Mesenchymal stem cell (in vitro differentiated cells and primary cell): ENCODE results near the gene SPATA13.

Source experiments
- DNase-seq: peaks from one replicate; pipeline ENCODE4 v3.0.0-alpha.2; 2013
- H2AFZ ChIP-seq: one replicate; pipeline ENCODE4 v1.6.1; 2013; ENCODE audit warnings: low read depth, mild to moderate bottlenecking, control low read depth, inconsistent platforms, low read length, moderate library complexity
- H2AK5ac ChIP-seq: 2 replicates; pipeline ENCODE4 v1.6.1; 2013; ENCODE audit warnings: low read length, moderate library complexity, mild to moderate bottlenecking, inconsistent platforms; ENCODE audit not compliant: severe bottlenecking
- H2BK120ac ChIP-seq: one replicate; pipeline ENCODE4 v1.6.1; 2013; ENCODE audit warnings: low read depth, mild to moderate bottlenecking, inconsistent platforms, low read length, moderate library complexity
- H2BK12ac ChIP-seq, 2 experiments: one replicate each; pipeline ENCODE4 v1.6.1; 2013; ENCODE audit warnings: inconsistent platforms in 2 of 2, low read length in 2 of 2, mild to moderate bottlenecking in 2 of 2, moderate library complexity in 2 of 2, control low read depth in 1 of 2
- H2BK15ac ChIP-seq: one replicate; pipeline ENCODE4 v1.6.1; 2013; ENCODE audit warnings: mild to moderate bottlenecking, low read depth, inconsistent platforms; ENCODE audit not compliant: poor library complexity, severe bottlenecking
- H2BK5ac ChIP-seq: 2 replicates; pipeline ENCODE4 v1.6.1; 2013; ENCODE audit warnings: low read depth, mild to moderate bottlenecking, low read length, control low read depth, inconsistent platforms; ENCODE audit not compliant: poor library complexity, severe bottlenecking
- H3K14ac ChIP-seq, 2 experiments: one replicate each; pipeline ENCODE4 v1.6.1; 2013; ENCODE audit warnings: inconsistent platforms in 2 of 2, low read length in 2 of 2, control low read depth in 1 of 2, mild to moderate bottlenecking in 1 of 2, moderate library complexity in 1 of 2
- H3K18ac ChIP-seq, 2 experiments: one replicate each; pipeline ENCODE4 v1.6.1; 2013; ENCODE audit warnings: inconsistent platforms in 2 of 2, low read length in 2 of 2, control low read depth in 1 of 2, low read depth in 1 of 2, mild to moderate bottlenecking in 1 of 2
- H3K23ac ChIP-seq, 2 experiments: one replicate each; pipeline ENCODE4 v1.6.1; 2013; ENCODE audit warnings: inconsistent platforms in 2 of 2, low read length in 2 of 2, mild to moderate bottlenecking in 2 of 2, moderate library complexity in 2 of 2, control low read depth in 1 of 2
- H3K27ac ChIP-seq: 2 replicates; pipeline ENCODE4 v1.5.1; 2013; ENCODE audit warnings: mild to moderate bottlenecking, moderate library complexity, low read length, control low read depth, inconsistent platforms; ENCODE audit not compliant: poor library complexity, severe bottlenecking
- H3K27me3 ChIP-seq, 2 experiments: 2 replicates each; pipeline versions ENCODE4 v1.6.1 to v1.7.0; 2013; ENCODE audit warnings: low read length in 2 of 2, mild to moderate bottlenecking in 2 of 2, moderate library complexity in 2 of 2, control low read depth in 1 of 2, inconsistent platforms in 1 of 2; ENCODE audit not compliant: control insufficient read depth in 1 of 2, insufficient read depth in 1 of 2
- H3K36me3 ChIP-seq, 2 experiments: 2 replicates each; pipeline versions ENCODE4 v1.6.1 to v1.7.0; 2013; ENCODE audit warnings: low read length in 2 of 2, control low read depth in 1 of 2, inconsistent platforms in 1 of 2, low read depth in 1 of 2, mild to moderate bottlenecking in 1 of 2; ENCODE audit not compliant: insufficient read depth in 2 of 2, control insufficient read depth in 1 of 2
- H3K4ac ChIP-seq, 2 experiments: one replicate each; pipeline ENCODE4 v1.6.1; 2013; ENCODE audit warnings: inconsistent platforms in 2 of 2, low read length in 2 of 2, mild to moderate bottlenecking in 2 of 2, moderate library complexity in 2 of 2, control low read depth in 1 of 2, low read depth in 1 of 2
- H3K4me1 ChIP-seq: 2 replicates; pipeline ENCODE4 v1.6.1; 2013; ENCODE audit warnings: low read depth, low read length, control low read depth; ENCODE audit not compliant: control insufficient read depth, insufficient read depth
- H3K4me2 ChIP-seq: 2 replicates; pipeline ENCODE4 v1.6.1; 2013; ENCODE audit warnings: low read length, mild to moderate bottlenecking, inconsistent platforms; ENCODE audit not compliant: poor library complexity, severe bottlenecking
- H3K4me3 ChIP-seq, 2 experiments: 2 replicates each; pipeline versions ENCODE4 v1.5.1 to v1.7.0; 2013; ENCODE audit warnings: low read length in 2 of 2, mild to moderate bottlenecking in 2 of 2, control low read depth in 1 of 2, low read depth in 1 of 2; ENCODE audit not compliant: insufficient read depth in 1 of 2
- H3K79me1 ChIP-seq: replicated peaks from 2 replicates; pipeline ENCODE4 v1.6.1; 2013; ENCODE audit warnings: mild to moderate bottlenecking, control low read depth, low read length, inconsistent platforms; ENCODE audit not compliant: poor library complexity, severe bottlenecking
- H3K9ac ChIP-seq: 2 replicates; pipeline ENCODE4 v1.7.0; 2013; ENCODE audit warnings: mild to moderate bottlenecking, low read length, moderate library complexity
- H3K9me3 ChIP-seq: 2 replicates; pipeline ENCODE4 v1.7.0; 2013; ENCODE audit warnings: mild to moderate bottlenecking, low read length; ENCODE audit not compliant: control insufficient read depth
- H4K8ac ChIP-seq: one replicate; pipeline ENCODE4 v1.6.1; 2013; ENCODE audit warnings: inconsistent platforms, mild to moderate bottlenecking, low read length, moderate library complexity
- H4K91ac ChIP-seq: one replicate; pipeline ENCODE4 v1.6.1; 2013; ENCODE audit warnings: mild to moderate bottlenecking, low read length, inconsistent platforms
- WGBS: methylation state at CpG from one replicate; pipeline ENCODE4 v1.1.7; 2013; ENCODE audit warnings: mixed read lengths; 5-methylcytosine and 5-hydroxymethylcytosine counted together

The SPATA13 gene

DNA sequence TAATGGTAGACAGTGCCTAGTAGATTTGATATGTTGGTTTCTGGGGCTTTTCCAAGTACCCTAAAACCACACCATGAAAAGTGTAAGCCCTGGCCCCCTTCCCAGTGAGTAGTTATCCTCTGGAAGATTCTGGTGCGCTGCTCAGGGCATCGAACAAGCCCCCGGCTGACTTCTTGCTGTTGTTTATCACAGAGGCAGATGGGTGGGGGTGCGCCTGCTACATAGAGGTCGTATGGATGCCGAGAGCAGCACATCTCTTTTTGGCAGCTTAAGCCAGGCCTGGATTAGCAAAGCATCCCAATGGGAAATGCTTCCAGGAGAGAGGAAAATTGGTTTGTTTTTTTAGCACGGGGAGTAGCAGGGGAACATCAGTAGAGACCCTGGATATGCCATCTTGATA, 26.3 kb upstream of the SPATA13 start:
- no peak for DNase-seq
- 80% methylated on average over 7 of the region's 7 CpGs for WGBS
- Histone ChIP-seq H3K4me3 (no peak overlapping the region), H2BK120ac (no peak overlapping the region), H3K4ac (no peak overlapping the region), H3K9me3 (peaks cover 12% of the 10 kb centered on the region), H3K18ac (peak overlapping the region in 1 of 2 experiments; percentile 64), H3K14ac (no peak overlapping the region), H2AFZ (no peak overlapping the region), H3K23ac (no peak overlapping the region), H3K4me1 (no peaks in the 10 kb centered on the region), H3K36me3 (no peaks in the 10 kb centered on the region), H3K27me3 (peaks cover 8 to 11% of the 10 kb centered on the region in 2 experiments), H2AK5ac (no peak overlapping the region), H3K4me2 (no peak overlapping the region), H2BK15ac (no peak overlapping the region), H2BK5ac (no peak overlapping the region), H3K9ac (no peak overlapping the region), H3K27ac (no peak overlapping the region), H4K8ac (no peak overlapping the region), H2BK12ac (no peak overlapping the region), H4K91ac (no peak overlapping the region), H3K79me1 (no peaks in the 10 kb centered on the region)

- Histone ChIP-seq H3K36me3 (no peaks in the 10 kb centered on the region), H3K18ac (no peak overlapping the region), H3K4me1 (no peaks in the 10 kb centered on the region), H2BK120ac (no peak overlapping the region), H3K14ac (no peak overlapping the region), H2AK5ac (no peak overlapping the region), H3K23ac (no peak overlapping the region), H2BK12ac (no peak overlapping the region), H3K9me3 (peaks cover 12% of the 10 kb centered on the region), H3K4me3 (no peak overlapping the region), H3K27me3 (peaks cover 5 to 8% of the 10 kb centered on the region in 2 experiments), H2BK5ac (no peak overlapping the region), H3K27ac (no peak overlapping the region), H4K8ac (no peak overlapping the region), H3K4me2 (no peak overlapping the region), H3K4ac (no peak overlapping the region), H4K91ac (no peak overlapping the region), H2BK15ac (no peak overlapping the region), H3K9ac (no peak overlapping the region), H3K79me1 (no peaks in the 10 kb centered on the region), H2AFZ (no peak overlapping the region)
- 75% methylated on average over 6 of the region's 6 CpGs for WGBS
- DNase-seq = no peak
Measured at GRCh38 chr13:24134757-24135156, 25.8 kb upstream of the SPATA13 start.

GRCh38 chr13:24135674-24136300, 24.7 kb upstream of the SPATA13 start:
- no peak overlapping the region for H3K14ac ChIP-seq

GRCh38 chr13:24138911-24139310, 21.6 kb upstream of the SPATA13 start:
- H3K79me1 ChIP-seq = no peaks in the 10 kb centered on the region
- no peak overlapping the region for H3K4me3 ChIP-seq
- WGBS = 91% methylated on average over 5 of the region's 5 CpGs
- H4K8ac ChIP-seq = no peak overlapping the region
- no peak overlapping the region for H4K91ac ChIP-seq
- H3K9me3 ChIP-seq = no peaks in the 10 kb centered on the region
- peaks cover 2% of the 10 kb centered on the region for H3K4me1 ChIP-seq
- H3K23ac ChIP-seq = no peak overlapping the region
- no peak overlapping the region for H3K4ac ChIP-seq
- no peak overlapping the region for H3K18ac ChIP-seq
- DNase-seq = no peak
- no peaks in the 10 kb centered on the region for H3K36me3 ChIP-seq
- H2AK5ac ChIP-seq = no peak overlapping the region
- H3K9ac ChIP-seq = no peak overlapping the region
- H3K14ac ChIP-seq = no peak overlapping the region
- no peak overlapping the region for H2BK5ac ChIP-seq
- no peak overlapping the region for H2BK12ac ChIP-seq
- H2BK15ac ChIP-seq = no peak overlapping the region
- no peak overlapping the region for H2BK120ac ChIP-seq
- H2AFZ ChIP-seq = no peak overlapping the region
- no peak overlapping the region for H3K4me2 ChIP-seq
- H3K27me3 ChIP-seq = no peaks in the 10 kb centered on the region
- H3K27ac ChIP-seq = no peak overlapping the region

More at GRCh38 chr13:24135674-24136300, 24.7 kb upstream of the SPATA13 start:
- no peak overlapping the region for H4K8ac ChIP-seq
- no peak overlapping the region for H2BK15ac ChIP-seq
- no peak overlapping the region for H3K23ac ChIP-seq
- DNase-seq = peak; percentile 25
- no peak overlapping the region for H3K4me3 ChIP-seq
- H3K9me3 ChIP-seq = peaks cover 12% of the 10 kb centered on the region
- H3K18ac ChIP-seq = no peak overlapping the region
- no peak overlapping the region for H2BK120ac ChIP-seq
- no peak overlapping the region for H2AK5ac ChIP-seq
- H3K9ac ChIP-seq = no peak overlapping the region
- H4K91ac ChIP-seq = no peak overlapping the region
- no peaks in the 10 kb centered on the region for H3K27me3 ChIP-seq
- H2AFZ ChIP-seq = no peak overlapping the region
- no peak overlapping the region for H2BK12ac ChIP-seq
- H3K27ac ChIP-seq = peak overlapping the region; percentile 14
- no peaks in the 10 kb centered on the region for H3K36me3 ChIP-seq
- H2BK5ac ChIP-seq = no peak overlapping the region
- no peaks in the 10 kb centered on the region for H3K79me1 ChIP-seq
- no peak overlapping the region for H3K4me2 ChIP-seq
- no peak overlapping the region for H3K4ac ChIP-seq
- no peaks in the 10 kb centered on the region for H3K4me1 ChIP-seq
- WGBS = 70% methylated on average over 3 of the region's 5 CpGs
